GM12872 (cell line): ENCODE data around the gene CDH19.

ENCODE experiments used
- CTCF ChIP-seq: IDR thresholded peaks from 3 replicates; pipeline ENCODE4 v1.5.1; 2011; ENCODE audit warnings: low read depth, mild to moderate bottlenecking, low read length, moderate library complexity; ENCODE audit not compliant: insufficient read depth

The CDH19 gene

GRCh38 chr18:66603941-66604627 is at the start of gene CDH19:
CDH19 (minus strand) TSS chr18:66604090; CDS start chr18:66572204, 31,886 bp downstream.
- TF ChIP-seq CTCF: no peak

- TF ChIP-seq CTCF: no peak
Measured at GRCh38 chr18:66647671-66648070, 43.8 kb upstream of the CDH19 start.

- TF ChIP-seq CTCF: no peak
Measured at GRCh38 chr18:66646609-66647008, 42.7 kb upstream of the CDH19 start.

- no peak for TF ChIP-seq CTCF
Measured at GRCh38 chr18:66645983-66646382, 42.1 kb upstream of the CDH19 start.

- TF ChIP-seq CTCF: no peak
Measured at GRCh38 chr18:66641056-66641455, 37.2 kb upstream of the CDH19 start.

- TF ChIP-seq CTCF: no peak
Measured at GRCh38 chr18:66640431-66640830, 36.5 kb upstream of the CDH19 start.

GRCh38 chr18:66638856-66639629 is 35.2 kb upstream of the CDH19 start:
- TF ChIP-seq CTCF: no peak
